HUDEP-2 (cell line): ENCODE data around the gene LCE3E.

Experiments used
- DNase-seq, 76 experiments: peaks; one replicate each; lab custom pipeline; 2025; ENCODE audit not compliant: unreplicated experiment in 76 of 76; lab: John Stamatoyannopoulos, UW

The LCE3E gene

DNA sequence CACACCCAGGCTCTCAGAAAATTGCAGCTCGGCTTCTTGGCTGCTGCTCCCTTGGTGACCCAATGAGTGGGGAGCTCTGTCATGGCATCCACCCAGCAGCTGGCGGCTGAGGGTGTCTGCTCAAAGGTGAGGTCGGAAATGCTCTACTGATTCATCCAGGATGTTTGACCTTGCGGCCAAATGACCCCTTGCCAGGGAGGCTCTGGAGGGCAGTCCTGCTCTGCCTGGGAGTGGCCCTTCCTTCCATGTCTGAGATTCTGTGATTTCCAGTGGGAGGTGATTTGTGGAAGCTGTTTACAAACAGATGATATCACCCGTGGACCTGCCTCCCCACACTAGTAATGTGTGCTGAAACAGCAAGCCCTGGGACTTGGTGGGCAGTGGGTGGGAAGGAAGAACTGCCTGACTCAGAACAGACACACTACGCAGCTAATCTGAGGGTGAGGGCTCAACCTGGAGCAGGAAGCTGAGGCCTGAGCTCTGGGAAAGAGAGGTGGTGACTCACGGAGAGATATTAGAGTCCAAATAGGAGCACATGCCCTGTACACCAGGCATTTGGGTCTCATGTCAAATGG, 49.3 kb downstream of the LCE3E start:
- no peak for DNase-seq

DNA sequence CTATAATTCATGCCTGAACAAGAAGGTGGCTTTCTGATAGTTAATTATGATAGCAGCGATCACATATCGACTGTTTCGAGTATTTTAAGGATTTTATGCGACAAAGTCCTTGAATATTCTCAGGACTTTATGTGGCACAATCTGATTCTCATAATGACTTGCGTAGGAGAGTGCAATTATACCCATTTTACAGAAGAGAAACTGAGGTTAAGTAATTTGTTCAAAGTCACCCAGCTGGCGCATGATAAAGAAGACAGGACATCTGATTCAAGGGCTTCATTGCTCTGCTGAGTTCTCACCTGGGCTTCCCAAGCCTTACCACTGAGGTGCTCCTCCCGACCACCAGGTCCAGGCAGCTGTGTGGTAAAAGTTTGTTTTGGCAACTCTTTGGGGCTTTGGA, 50.5 kb downstream of the LCE3E start:
- DNase-seq: no peak
